Neuronal stem cell (in vitro differentiated cells): Measurements from ENCODE around the gene ESYT3.

Experiments
- DNase-seq: peaks from one replicate; pipeline ENCODE4 v3.0.0-alpha.2; 2013; ENCODE audit warnings: low spot score
- H2AFZ ChIP-seq: one replicate; pipeline ENCODE4 v1.6.1; 2013; ENCODE audit warnings: mild to moderate bottlenecking, low read length, inconsistent platforms
- H2AK5ac ChIP-seq: 2 replicates; pipeline ENCODE4 v1.6.1; 2013; ENCODE audit warnings: low read depth, mild to moderate bottlenecking, inconsistent platforms, low read length, moderate library complexity, mixed read lengths
- H2BK120ac ChIP-seq: 2 replicates; pipeline ENCODE4 v1.6.1; 2013; ENCODE audit warnings: low read depth, mild to moderate bottlenecking, inconsistent platforms, low read length, moderate library complexity, mixed read lengths
- H2BK12ac ChIP-seq: one replicate; pipeline ENCODE4 v1.6.1; 2013; ENCODE audit warnings: low read length, inconsistent platforms
- H2BK15ac ChIP-seq: 2 replicates; pipeline ENCODE4 v1.6.1; 2013; ENCODE audit warnings: mild to moderate bottlenecking, low read length, inconsistent platforms, mixed read lengths
- H2BK5ac ChIP-seq: one replicate; pipeline ENCODE4 v1.6.1; 2013; ENCODE audit warnings: inconsistent platforms, mild to moderate bottlenecking, low read length, moderate library complexity
- H3K14ac ChIP-seq: one replicate; pipeline ENCODE4 v1.6.1; 2013; ENCODE audit warnings: low read length, inconsistent platforms
- H3K18ac ChIP-seq: 2 replicates; pipeline ENCODE4 v1.6.1; 2013; ENCODE audit warnings: low read length, inconsistent platforms
- H3K23ac ChIP-seq: 2 replicates; pipeline ENCODE4 v1.6.1; 2013; ENCODE audit warnings: low read depth, mild to moderate bottlenecking, mixed read lengths, low read length, inconsistent platforms; ENCODE audit not compliant: poor library complexity
- H3K27ac ChIP-seq: replicated peaks from 3 replicates; pipeline ENCODE4 v1.5.1; 2013; ENCODE audit warnings: low read length, inconsistent platforms
- H3K27me3 ChIP-seq, 3 experiments: 2 replicates each; pipeline ENCODE4 v1.6.1; 2013; ENCODE audit warnings: low read length in 3 of 3, mild to moderate bottlenecking in 2 of 3, inconsistent platforms in 1 of 3, low read depth in 1 of 3, mixed read lengths in 1 of 3, moderate library complexity in 1 of 3; ENCODE audit not compliant: control insufficient read depth in 3 of 3, insufficient read depth in 3 of 3
- H3K36me3 ChIP-seq, 2 donors: replicated peaks in 1 of 2; 2 replicates each; pipeline ENCODE4 v1.6.1; 2013; ENCODE audit warnings: low read length in 2 of 2; ENCODE audit not compliant: control insufficient read depth in 2 of 2, insufficient read depth in 2 of 2
- H3K4ac ChIP-seq: 2 replicates; pipeline ENCODE4 v1.6.1; 2013; ENCODE audit warnings: inconsistent platforms, mild to moderate bottlenecking, low read length, moderate library complexity
- H3K4me1 ChIP-seq, 2 donors: 1 replicate in 1 of 2; 2 replicates in 1 of 2; pipeline ENCODE4 v1.6.1; 2013; ENCODE audit warnings: low read length in 2 of 2, low read depth in 1 of 2; ENCODE audit not compliant: control insufficient read depth in 2 of 2, insufficient read depth in 1 of 2
- H3K4me2 ChIP-seq: one replicate; pipeline ENCODE4 v1.6.1; 2013; ENCODE audit warnings: mild to moderate bottlenecking, low read length, inconsistent platforms; ENCODE audit not compliant: insufficient read depth, poor library complexity, severe bottlenecking
- H3K4me3 ChIP-seq, 2 donors: 2 replicates each; pipeline ENCODE4 v1.5.1; 2013; ENCODE audit warnings: low read length in 2 of 2, mild to moderate bottlenecking in 2 of 2, inconsistent platforms in 1 of 2, moderate library complexity in 1 of 2
- H3K79me1 ChIP-seq: one replicate; pipeline ENCODE4 v1.6.1; 2013; ENCODE audit warnings: low read depth, mild to moderate bottlenecking, inconsistent platforms, low read length, moderate library complexity
- H3K9ac ChIP-seq: one replicate; pipeline ENCODE4 v1.6.1; 2013; ENCODE audit warnings: mild to moderate bottlenecking, low read depth, low read length, inconsistent platforms; ENCODE audit not compliant: poor library complexity
- H3K9me3 ChIP-seq, 2 donors: replicated peaks in 1 of 2; 2 replicates each; pipeline versions ENCODE3 to v1.6.1; 2013; ENCODE audit warnings: low read length in 2 of 2, mild to moderate bottlenecking in 2 of 2, inconsistent platforms in 1 of 2, low read depth in 1 of 2, mixed read lengths in 1 of 2, moderate library complexity in 1 of 2; ENCODE audit not compliant: control insufficient read depth in 2 of 2, insufficient read depth in 1 of 2
- H4K8ac ChIP-seq: one replicate; pipeline ENCODE4 v1.6.1; 2013; ENCODE audit warnings: low read depth, mild to moderate bottlenecking, inconsistent platforms, low read length, moderate library complexity
- H4K91ac ChIP-seq: one replicate; pipeline ENCODE4 v1.6.1; 2013; ENCODE audit warnings: low read length, low read depth, mild to moderate bottlenecking, inconsistent platforms; ENCODE audit not compliant: poor library complexity
- WGBS, 2 donors: extraction: QIAGEN DNeasy Blood & Tissue Kit; methylation state at CpG; one replicate each; pipeline ENCODE4 v1.1.7; 2013; ENCODE audit warnings: missing lambda C conversion rate in 2 of 2, mixed read lengths in 1 of 2; ENCODE audit not compliant: insufficient read length in 2 of 2, insufficient replicate concordance in 1 of 2; ENCODE audit errors: extremely low coverage in 2 of 2; 5-methylcytosine and 5-hydroxymethylcytosine counted together

Gene ESYT3

GRCh38 chr3:138441256-138441655, 6.8 kb downstream of the ESYT3 start:
- no peak overlapping the region for H3K9ac ChIP-seq
- no peak overlapping the region for H2BK12ac ChIP-seq
- no peaks in the 10 kb centered on the region for H3K79me1 ChIP-seq
- H3K27me3 ChIP-seq = peaks cover 0 to 75% (median 11%) of the 10 kb centered on the region in 3 experiments
- DNase-seq = no peak
- no peak overlapping the region for H3K4ac ChIP-seq
- H3K9me3 ChIP-seq = no peaks in the 10 kb centered on the region
- no peak overlapping the region for H2AFZ ChIP-seq
- H3K23ac ChIP-seq = peak overlapping the region; percentile 11
- H3K27ac ChIP-seq = no peak overlapping the region
- no peak overlapping the region for H3K18ac ChIP-seq
- no peak overlapping the region for H2AK5ac ChIP-seq
- H2BK15ac ChIP-seq = no peak overlapping the region
- no peak overlapping the region for H3K4me3 ChIP-seq
- WGBS, 2 donors = no CpG with 5 or more reads among the region's 2 CpGs
- H3K4me2 ChIP-seq = no peak overlapping the region
- H3K4me1 ChIP-seq = peaks cover 0 to 18% of the 10 kb centered on the region in 2 donors
- no peak overlapping the region for H3K14ac ChIP-seq
- no peak overlapping the region for H2BK120ac ChIP-seq
- H4K91ac ChIP-seq = no peak overlapping the region
- H3K36me3 ChIP-seq = no peaks in the 10 kb centered on the region
- H2BK5ac ChIP-seq = no peak overlapping the region
- H4K8ac ChIP-seq = no peak overlapping the region

DNA sequence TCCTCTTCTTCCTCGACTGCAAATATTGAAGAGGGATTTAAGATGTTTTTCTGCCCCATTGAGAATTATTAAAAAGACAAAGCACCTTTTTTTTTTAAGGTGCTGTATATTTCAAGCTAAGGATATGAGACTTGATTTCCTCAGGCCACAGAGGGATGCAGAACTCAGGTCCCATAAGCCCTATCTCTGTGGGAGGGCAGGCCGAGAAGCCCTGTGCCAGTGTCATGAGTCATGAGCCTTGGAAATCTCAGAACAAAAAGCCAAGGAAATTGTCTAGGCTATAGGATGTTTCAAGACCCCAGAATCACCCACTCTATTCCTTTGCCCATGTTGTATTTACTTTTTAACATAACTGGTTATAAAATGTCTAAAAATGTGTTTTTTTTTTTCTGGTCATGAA, 7.3 kb downstream of the ESYT3 start:
- Histone ChIP-seq H3K9me3 (no peaks in the 10 kb centered on the region), H4K8ac (no peak overlapping the region), H2BK15ac (no peak overlapping the region), H3K14ac (no peak overlapping the region), H3K36me3 (no peaks in the 10 kb centered on the region), H3K79me1 (no peaks in the 10 kb centered on the region), H2BK5ac (no peak overlapping the region), H3K9ac (no peak overlapping the region), H3K4me1 (peaks cover 0 to 18% of the 10 kb centered on the region in 2 donors), H3K4me2 (no peak overlapping the region), H3K23ac (no peak overlapping the region), H3K18ac (no peak overlapping the region), H2AK5ac (no peak overlapping the region), H3K27me3 (peaks cover 0 to 70% (median 7%) of the 10 kb centered on the region in 3 experiments), H4K91ac (no peak overlapping the region), H2BK12ac (no peak overlapping the region), H3K27ac (no peak overlapping the region), H2BK120ac (no peak overlapping the region), H3K4me3 (no peak overlapping the region), H3K4ac (no peak overlapping the region), H2AFZ (no peak overlapping the region)
- no CpG with 5 or more reads among the region's 2 CpGs for WGBS, 2 donors
- DNase-seq = no peak

- Histone ChIP-seq H3K9me3 (no peaks in the 10 kb centered on the region), H2BK12ac (no peak overlapping the region), H3K4me2 (no peak overlapping the region), H2BK120ac (no peak overlapping the region), H3K14ac (no peak overlapping the region), H2BK5ac (no peak overlapping the region), H3K4ac (no peak overlapping the region), H2AK5ac (no peak overlapping the region), H3K9ac (no peak overlapping the region), H3K23ac (no peak overlapping the region), H2BK15ac (no peak overlapping the region), H4K91ac (no peak overlapping the region), H3K36me3 (no peaks in the 10 kb centered on the region), H3K4me1 (peaks cover 0 to 18% of the 10 kb centered on the region in 2 donors), H3K27me3 (peaks cover 0 to 63% (median under 1%) of the 10 kb centered on the region in 3 experiments), H2AFZ (peak overlapping the region; percentile 61), H3K79me1 (no peaks in the 10 kb centered on the region), H3K18ac (no peak overlapping the region), H4K8ac (no peak overlapping the region), H3K27ac (no peak overlapping the region), H3K4me3 (no peak overlapping the region)
- WGBS, 2 donors = no CpG with 5 or more reads among the region's 5 CpGs
- DNase-seq = no peak
Observed at GRCh38 chr3:138442433-138442832, 8.0 kb downstream of the ESYT3 start.

- H3K79me1 ChIP-seq = no peaks in the 10 kb centered on the region
- no peak overlapping the region for H3K4me2 ChIP-seq
- H3K9ac ChIP-seq = no peak overlapping the region
- H2BK120ac ChIP-seq = no peak overlapping the region
- no peak overlapping the region for H2BK5ac ChIP-seq
- no peak overlapping the region for H3K4me3 ChIP-seq
- H4K91ac ChIP-seq = no peak overlapping the region
- no peak overlapping the region for H2AFZ ChIP-seq
- H3K4ac ChIP-seq = no peak overlapping the region
- peaks cover 0 to 56% (median 0%) of the 10 kb centered on the region in 3 experiments for H3K27me3 ChIP-seq
- DNase-seq = no peak
- no peak overlapping the region for H2BK15ac ChIP-seq
- H2AK5ac ChIP-seq = no peak overlapping the region
- H3K14ac ChIP-seq = no peak overlapping the region
- H3K9me3 ChIP-seq = no peaks in the 10 kb centered on the region
- no peak overlapping the region for H3K18ac ChIP-seq
- WGBS, 2 donors = no CpG with 5 or more reads among the region's 2 CpGs
- peaks cover 0 to 18% of the 10 kb centered on the region in 2 donors for H3K4me1 ChIP-seq
- H3K36me3 ChIP-seq = no peaks in the 10 kb centered on the region
- H3K23ac ChIP-seq = no peak overlapping the region
- H2BK12ac ChIP-seq = no peak overlapping the region
- H3K27ac ChIP-seq = no peak overlapping the region
- H4K8ac ChIP-seq = no peak overlapping the region
Observed at GRCh38 chr3:138443091-138443490, 8.7 kb downstream of the ESYT3 start.
